Stimulated activated CD8-positive, alpha-beta memory T cell treated with anti-CD3 and anti-CD28 coated beads, Interleukin-4, amount 100 ng/mL, for 1 hour (primary cell): Measurements from ENCODE around the gene KCNMB2.
"Not testable (repeated sequence)": the region's sequence is repeated elsewhere in the genome, so short reads cannot be mapped to it uniquely, and the experiment has no call there.

Source experiments
- DNase-seq, 2 donors: peaks; one replicate each; pipeline ENCODE4 v3.0.0-alpha.2; 2020; ENCODE audit warnings: low read depth in 2 of 2, low spot score in 1 of 2

The KCNMB2 gene

GRCh38 chr3:178686826-178687225 lies 150.6 kb downstream of the KCNMB2 start:
- no peak for DNase-seq

- no peak for DNase-seq
Measured at GRCh38 chr3:178690571-178690970, 154.3 kb downstream of the KCNMB2 start.

- DNase-seq, result no peak
Measured at GRCh38 chr3:178699364-178699763, 163.1 kb downstream of the KCNMB2 start.

- no peak for DNase-seq
Measured at GRCh38 chr3:178699810-178700209, 163.6 kb downstream of the KCNMB2 start.

GRCh38 chr3:178703268-178703975 lies 167.2 kb downstream of the KCNMB2 start:
- no peak for DNase-seq

- no peak for DNase-seq
Measured at GRCh38 chr3:178705925-178706324, 169.7 kb downstream of the KCNMB2 start.

- DNase-seq, result no peak
Measured at GRCh38 chr3:178706411-178706810, 170.2 kb downstream of the KCNMB2 start.

GRCh38 chr3:178707311-178708031 lies 171.2 kb downstream of the KCNMB2 start:
- DNase-seq, result no peak

GRCh38 chr3:178709051-178709450 lies 172.8 kb downstream of the KCNMB2 start:
- DNase-seq, result no peak

GRCh38 chr3:178711753-178712152 lies 175.5 kb downstream of the KCNMB2 start:
- no peak for DNase-seq

GRCh38 chr3:178712247-178712646 lies 176.0 kb downstream of the KCNMB2 start:
- no peak for DNase-seq

- DNase-seq, result no peak
Measured at GRCh38 chr3:178714925-178715832, 178.9 kb downstream of the KCNMB2 start.

- no peak for DNase-seq
Measured at GRCh38 chr3:178718995-178719635, 182.9 kb downstream of the KCNMB2 start.

GRCh38 chr3:178732824-178733223 lies 196.6 kb downstream of the KCNMB2 start:
- DNase-seq, result no peak

- no peak for DNase-seq
Measured at GRCh38 chr3:178735032-178735674, 198.9 kb downstream of the KCNMB2 start.

- DNase-seq, result no peak
Measured at GRCh38 chr3:178736300-178736699, 200.1 kb downstream of the KCNMB2 start.

GRCh38 chr3:178739720-178740119 lies 203.5 kb downstream of the KCNMB2 start:
- DNase-seq, result no peak

GRCh38 chr3:178741020-178741419 lies 204.8 kb downstream of the KCNMB2 start:
- DNase-seq, result no peak

- DNase-seq, result no peak
Measured at GRCh38 chr3:178743297-178743696, 207.1 kb downstream of the KCNMB2 start.

- not testable (repeated sequence) for DNase-seq
Measured at GRCh38 chr3:178745861-178746655, 209.8 kb downstream of the KCNMB2 start.
